Activated CD8-positive, alpha-beta memory T cell treated with anti-CD3 and anti-CD28 coated beads for 24 hours (primary cell): ENCODE data around the gene TYROBP.
"Not testable (repeated sequence)": the region's sequence is repeated elsewhere in the genome, so short reads cannot be mapped to it uniquely, and the experiment has no call there.

ENCODE experiments used
- DNase-seq: peaks from one replicate; pipeline ENCODE4 v3.0.0-alpha.2; 2020

Gene TYROBP

DNA sequence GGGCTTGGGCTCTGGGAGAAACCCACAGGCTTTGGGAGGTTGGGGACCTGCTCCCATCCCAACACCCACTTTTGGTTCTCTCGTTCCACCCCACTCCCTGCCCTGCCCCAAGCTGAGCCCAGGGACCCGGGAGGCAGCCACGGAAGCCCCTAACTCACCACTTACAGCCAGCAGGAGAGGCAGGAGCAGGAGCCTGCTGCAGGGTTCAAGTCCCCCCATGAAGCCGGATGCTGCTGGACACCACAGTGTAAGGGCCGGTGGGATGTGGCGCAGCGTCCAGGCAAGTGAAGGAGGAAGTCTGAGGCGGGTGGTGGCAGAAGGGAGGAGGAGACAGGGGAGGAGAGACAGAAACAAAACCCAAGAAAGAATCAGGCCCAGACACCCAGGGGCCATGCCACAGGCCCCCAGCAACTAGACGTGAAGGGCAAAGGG lies at the start of gene TYROBP:
Gene TYROBP, minus strand, starts transcription at position 286 of the 432 bp plus-strand sequence. Its CDS starts 67 bp downstream, at position 219.
- DNase-seq, result no peak

DNA sequence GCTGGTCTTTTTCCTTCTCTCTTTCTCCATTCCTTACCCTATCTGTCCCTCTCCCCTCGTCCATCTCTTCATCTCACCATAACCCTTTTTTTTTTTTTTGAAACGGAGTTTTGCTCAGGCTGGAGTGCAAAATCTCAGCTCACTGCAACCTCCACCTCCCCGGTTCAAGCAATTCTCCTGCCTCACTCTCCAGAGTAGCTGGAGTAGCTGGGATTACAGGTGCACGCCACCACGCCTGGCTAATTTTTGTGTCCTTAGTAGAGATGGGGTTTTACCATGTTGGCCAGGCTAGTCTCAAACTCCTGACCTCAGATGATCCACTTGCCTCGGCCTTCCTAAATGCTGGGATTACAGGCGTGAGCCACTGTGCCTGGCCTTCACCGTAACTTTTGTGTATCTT lies 49.3 kb upstream of the TYROBP start:
- DNase-seq, result not testable (repeated sequence)

DNA sequence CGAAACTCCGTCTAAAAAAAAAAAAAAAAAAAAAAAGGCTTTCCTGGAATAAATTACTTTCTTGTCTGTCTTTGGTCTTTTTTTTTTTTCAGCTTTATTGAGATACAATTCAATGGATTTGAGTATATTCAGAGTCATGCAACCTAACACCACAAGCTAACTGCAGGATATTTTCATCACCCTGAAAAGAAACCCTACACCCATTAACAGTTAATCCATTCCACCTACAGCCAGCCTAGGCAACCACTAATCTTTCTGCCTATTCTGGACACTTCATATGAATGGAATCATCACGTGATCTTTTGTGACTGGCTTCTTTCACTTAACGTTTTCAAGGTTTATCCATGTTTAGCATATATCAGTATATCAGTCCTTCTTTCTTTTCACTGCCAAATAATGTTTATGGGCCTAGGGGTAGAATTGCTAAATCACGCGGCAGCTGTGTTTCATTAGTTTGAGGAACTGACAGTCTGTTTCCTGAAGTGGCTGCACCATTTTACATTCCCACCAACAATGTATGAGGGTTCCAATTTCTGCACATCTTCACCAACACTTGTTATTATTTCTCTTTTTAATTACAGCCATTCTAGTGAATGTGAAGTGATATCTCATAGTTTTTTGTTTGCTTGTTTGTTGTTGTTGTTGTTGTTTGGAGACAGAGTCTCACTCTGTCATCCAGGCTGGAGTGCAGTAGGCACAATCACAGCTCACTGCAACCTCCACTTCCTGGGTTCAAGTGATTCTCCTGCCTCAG lies 48.0 kb upstream of the TYROBP start:
- no peak for DNase-seq

DNA sequence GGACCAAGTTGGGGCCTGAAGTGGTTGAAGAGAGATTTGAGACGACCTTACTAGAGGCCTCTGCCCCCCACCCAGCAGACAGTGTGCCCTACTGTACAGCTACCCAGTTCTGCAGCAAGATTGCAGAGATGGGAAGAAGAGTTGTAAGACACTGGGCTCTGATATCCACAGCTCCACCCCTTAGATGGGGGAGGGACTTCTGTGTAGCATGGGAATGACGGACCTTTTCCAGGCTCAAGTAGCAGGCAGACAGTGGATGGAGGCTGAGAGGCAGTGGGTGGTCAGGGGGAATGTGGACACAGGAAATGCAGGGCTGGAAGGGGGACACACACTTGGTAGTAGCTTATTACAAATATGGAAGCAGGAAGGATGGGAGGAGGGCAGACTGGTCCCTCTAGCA lies 41.0 kb upstream of the TYROBP start:
- no peak for DNase-seq

DNA sequence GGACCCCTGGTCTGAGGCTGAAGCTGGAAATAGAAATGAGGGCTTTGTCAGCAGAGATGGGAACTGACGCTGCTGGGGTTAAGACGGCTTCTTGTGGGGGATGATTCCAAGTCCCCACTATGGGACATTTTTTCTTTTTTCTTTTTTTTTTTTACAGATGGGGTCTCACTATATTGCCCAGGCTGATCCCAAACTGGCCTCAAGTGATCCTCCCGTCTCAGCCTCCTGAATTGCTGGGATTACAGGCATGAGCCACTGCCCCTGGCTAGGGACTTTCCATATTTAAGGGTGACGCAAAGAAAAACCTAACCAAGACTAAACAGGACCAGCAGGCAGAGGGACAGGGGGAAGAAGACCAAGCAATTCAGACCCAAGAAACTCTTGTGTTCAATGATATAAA lies 38.1 kb upstream of the TYROBP start:
- no peak for DNase-seq

DNA sequence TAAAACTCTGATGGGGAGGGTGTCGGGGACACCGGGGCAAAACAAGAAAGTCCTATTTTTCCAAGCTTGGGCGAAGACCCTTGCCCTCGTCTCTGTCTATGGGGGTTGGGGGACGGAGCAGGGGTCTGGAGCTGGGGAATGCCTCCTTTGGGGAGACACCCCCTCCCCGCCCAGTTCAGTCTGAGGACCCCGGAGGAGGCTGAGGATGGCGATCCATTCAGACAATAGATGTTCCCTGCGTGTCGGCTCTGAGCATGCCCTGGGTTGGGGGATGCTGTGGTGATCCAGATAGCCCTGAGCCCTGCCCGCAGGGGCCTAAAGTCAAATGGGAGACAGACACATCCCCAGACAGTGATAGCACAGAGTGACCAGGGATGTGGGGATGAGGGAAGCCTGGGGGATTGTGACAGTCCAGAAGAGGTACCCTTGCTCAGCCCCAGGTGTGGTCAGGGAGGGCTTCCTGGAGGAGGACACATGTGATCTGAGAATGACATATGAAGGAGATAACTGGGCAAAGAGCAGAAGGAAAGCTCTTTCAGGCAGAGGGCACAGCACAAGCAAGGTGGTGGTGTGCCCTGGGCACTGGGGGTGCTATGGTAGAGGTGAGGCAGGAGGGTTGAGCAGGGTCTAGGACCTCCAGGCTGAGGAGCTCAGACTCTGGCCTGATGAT lies 37.2 kb upstream of the TYROBP start:
- DNase-seq, result no peak

DNA sequence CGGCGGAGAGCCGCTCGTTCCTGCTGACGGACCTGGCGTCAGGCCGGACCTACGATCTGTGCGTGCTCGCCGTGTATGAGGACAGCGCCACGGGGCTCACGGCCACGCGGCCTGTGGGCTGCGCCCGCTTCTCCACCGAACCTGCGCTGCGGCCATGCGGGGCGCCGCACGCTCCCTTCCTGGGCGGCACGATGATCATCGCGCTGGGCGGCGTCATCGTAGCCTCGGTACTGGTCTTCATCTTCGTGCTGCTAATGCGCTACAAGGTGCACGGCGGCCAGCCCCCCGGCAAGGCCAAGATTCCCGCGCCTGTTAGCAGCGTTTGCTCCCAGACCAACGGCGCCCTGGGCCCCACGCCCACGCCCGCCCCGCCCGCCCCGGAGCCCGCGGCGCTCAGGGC lies 36.5 kb upstream of the TYROBP start:
- no peak for DNase-seq

DNA sequence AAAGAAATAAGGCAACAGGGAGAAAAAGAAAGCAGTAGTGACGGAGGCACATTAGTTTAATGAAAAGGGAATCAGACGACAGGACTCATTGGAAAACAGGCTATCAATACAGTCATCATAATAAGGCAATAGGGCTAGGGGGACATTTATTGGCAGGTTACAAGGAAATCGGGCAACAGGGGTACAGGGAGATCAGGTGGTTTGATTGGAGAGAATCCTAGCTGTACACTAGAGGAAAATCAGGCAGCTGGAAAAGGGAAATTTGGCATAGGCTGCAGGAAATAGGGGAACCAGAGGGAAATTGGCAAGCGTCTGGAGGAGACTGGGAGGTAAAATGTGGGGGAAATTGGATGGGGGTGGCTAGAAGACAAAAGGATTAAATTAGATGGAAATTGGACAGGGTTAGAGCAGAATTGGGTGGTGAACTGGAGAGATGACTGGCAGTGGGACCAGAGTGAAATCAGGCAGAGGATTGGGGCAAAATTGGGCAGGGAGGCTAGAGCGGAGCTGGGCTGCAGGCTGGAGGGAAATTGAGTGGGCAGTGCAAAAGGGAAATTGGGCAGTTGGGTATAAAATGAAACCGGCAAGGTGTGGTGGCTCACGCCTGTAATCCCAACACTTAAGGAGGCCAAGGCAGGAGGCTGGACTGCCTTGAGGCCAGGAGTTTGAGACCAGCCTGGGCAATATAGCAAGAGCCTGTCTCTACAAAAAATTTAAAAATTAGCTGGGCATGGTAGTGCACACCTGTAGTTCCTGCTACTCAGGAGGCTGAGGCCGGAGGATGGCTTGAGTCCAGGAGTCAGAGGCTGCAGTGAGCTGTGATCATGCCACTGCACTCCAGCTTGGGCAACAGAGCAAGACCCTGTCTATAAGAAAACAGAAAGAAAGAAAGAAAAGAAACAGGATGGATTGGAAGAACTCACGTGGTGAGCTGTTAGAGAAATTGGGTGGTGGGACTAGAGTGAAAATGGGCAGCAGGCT lies 35.5 kb upstream of the TYROBP start:
- no peak for DNase-seq

DNA sequence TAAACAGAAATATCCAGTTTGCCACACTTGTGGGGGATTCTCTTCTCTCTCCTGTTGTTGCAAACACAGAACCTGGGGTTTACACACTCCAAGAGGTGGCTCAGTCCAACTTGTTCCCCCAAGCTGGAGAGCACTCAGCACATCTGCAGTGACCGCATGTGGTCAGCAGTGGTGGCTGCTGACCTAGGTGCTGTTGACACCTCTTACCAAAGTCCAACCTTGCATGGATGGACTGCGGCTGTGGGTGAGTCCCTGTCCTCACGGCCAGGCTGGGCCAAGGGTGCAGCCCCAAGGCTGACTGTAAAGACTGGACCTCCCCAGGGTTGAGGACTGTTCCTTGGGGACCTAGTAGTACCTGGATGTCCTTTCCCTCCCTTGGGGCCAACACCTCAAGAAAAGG lies 34.1 kb upstream of the TYROBP start:
- no peak for DNase-seq

DNA sequence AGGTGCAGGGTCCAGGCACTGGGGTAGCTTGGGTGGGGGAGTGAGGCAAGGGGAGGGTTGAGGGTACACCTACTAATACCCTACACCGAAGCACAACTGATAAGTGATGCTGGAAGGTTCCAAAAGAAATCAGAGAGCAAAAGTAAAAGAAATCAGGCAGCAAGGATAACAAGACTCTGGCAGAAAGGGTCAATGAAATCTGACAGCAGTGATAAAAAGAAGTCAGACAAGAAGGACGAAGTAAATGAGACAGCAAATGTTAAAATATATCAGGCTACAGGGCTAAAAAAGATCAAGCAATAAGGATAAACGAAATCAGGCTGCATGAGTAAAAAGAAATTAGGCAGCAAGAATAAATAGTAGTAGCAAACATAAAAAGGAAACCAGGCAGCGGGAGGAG lies 32.7 kb upstream of the TYROBP start:
- DNase-seq, result no peak

DNA sequence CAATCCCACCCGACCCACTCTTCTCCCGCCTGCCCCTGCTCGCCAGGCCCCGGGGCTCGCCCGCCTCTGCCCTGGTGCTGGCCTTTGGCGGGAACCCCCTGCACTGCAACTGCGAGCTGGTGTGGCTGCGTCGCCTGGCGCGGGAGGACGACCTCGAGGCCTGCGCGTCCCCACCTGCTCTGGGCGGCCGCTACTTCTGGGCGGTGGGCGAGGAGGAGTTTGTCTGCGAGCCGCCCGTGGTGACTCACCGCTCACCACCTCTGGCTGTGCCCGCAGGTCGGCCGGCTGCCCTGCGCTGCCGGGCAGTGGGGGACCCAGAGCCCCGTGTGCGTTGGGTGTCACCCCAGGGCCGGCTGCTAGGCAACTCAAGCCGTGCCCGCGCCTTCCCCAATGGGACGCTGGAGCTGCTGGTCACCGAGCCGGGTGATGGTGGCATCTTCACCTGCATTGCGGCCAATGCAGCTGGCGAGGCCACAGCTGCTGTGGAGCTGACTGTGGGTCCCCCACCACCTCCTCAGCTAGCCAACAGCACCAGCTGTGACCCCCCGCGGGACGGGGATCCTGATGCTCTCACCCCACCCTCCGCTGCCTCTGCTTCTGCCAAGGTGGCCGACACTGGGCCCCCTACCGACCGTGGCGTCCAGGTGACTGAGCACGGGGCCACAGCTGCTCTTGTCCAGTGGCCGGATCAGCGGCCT lies 32.1 kb upstream of the TYROBP start:
- no peak for DNase-seq

DNA sequence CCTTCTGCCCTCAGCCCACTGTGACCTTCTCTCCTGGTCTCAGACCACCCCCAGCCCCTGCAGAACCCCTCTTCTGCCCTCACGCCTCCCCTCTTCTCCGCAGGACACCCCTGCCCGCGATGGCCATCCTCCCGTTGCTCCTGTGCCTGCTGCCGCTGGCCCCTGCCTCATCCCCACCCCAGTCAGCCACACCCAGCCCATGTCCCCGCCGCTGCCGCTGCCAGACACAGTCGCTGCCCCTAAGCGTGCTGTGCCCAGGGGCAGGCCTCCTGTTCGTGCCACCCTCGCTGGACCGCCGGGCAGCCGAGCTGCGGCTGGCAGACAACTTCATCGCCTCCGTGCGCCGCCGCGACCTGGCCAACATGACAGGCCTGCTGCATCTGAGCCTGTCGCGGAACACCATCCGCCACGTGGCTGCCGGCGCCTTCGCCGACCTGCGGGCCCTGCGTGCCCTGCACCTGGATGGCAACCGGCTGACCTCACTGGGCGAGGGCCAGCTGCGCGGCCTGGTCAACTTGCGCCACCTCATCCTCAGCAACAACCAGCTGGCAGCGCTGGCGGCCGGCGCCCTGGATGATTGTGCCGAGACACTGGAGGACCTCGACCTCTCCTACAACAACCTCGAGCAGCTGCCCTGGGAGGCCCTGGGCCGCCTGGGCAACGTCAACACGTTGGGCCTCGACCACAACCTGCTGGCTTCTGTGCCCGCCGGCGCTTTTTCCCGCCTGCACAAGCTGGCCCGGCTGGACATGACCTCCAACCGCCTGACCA lies 31.4 kb upstream of the TYROBP start:
- DNase-seq, result no peak

DNA sequence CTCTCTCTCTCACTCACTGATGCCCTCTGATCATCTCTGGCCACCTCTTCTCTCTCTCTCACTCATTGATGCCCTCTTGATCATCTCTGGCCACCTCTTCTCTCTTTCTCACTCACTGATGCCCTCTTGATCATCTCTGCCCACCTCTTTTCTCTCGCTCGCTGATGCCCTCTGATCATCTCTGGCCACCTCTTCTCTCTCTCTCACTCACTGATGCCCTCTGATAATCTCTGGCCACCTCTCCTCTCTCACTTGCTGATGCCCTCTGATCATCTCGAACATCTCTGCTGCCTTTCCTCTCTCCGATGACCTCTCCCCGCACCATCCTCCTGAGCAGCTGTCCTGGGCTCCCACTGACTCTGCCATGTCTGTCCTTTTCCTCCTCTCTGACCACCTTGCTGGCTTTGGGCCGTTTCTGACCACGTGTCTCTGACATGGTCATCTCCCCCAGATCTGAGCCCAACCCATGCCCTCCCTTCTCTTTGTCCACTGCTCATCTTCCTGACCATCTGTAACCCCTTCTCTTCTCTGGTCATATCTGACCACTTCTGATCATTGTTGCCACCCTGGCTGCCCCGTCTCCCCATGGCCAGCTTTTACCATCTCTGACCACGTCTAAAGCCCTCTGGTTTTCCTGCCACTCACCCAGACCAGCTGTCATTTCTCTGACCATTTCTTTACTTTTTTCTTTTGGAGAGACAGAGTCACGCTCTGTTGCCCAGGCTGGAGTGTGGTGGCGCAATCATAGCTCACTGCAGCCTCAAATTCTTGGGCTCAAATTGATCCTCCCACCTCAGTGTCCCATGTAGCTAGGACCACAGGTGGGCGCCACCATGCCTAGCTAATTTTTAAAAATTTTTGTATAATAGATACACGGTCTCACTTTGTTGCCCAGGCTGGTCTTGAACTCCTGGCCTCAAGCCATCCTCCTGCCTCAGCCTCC lies 30.5 kb upstream of the TYROBP start:
- no peak for DNase-seq

DNA sequence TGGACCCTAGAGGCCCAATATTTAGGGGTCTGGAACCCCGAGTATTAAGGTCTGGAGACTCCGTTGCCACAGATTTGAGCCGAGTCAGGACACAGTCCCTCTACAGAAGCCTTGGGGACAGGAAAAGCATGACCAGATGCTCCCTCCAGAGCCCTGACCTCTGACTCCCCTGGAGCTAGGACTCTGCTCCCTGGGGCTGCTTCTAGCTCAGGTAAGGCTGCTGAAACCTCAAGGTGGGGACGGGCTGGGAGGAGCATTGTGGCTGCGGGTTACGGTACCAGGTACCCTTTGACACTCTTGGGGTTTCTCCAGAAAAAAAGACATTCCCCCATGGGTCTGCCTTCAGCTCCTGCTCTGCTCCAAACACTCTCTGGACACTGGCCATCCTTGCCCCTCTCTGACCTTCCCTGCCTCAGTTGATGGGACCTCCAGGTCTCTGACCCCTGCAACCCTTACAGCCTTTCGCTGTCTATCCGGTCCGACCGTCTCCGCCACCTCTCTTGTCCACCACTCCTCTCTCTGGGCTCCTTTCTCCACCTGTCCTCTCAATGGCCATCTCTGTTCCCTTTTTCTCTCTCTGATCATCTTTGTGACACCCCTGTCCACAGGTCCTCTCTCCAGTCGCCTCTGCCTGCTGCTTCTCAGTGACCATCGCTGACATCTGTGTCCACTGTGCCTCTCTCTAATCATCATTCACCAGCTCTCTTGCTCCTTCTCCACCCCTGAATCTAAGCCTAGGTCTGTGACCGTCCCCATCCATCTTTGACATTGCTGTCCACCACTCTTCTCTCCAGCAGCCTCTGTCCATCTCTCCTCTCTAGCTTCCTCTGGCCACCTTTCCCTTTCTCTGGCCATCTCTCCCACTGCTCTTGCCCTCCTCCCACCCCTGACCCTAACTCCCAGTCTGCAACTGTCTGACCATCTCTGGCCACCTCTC lies 29.5 kb upstream of the TYROBP start:
- DNase-seq, result no peak

DNA sequence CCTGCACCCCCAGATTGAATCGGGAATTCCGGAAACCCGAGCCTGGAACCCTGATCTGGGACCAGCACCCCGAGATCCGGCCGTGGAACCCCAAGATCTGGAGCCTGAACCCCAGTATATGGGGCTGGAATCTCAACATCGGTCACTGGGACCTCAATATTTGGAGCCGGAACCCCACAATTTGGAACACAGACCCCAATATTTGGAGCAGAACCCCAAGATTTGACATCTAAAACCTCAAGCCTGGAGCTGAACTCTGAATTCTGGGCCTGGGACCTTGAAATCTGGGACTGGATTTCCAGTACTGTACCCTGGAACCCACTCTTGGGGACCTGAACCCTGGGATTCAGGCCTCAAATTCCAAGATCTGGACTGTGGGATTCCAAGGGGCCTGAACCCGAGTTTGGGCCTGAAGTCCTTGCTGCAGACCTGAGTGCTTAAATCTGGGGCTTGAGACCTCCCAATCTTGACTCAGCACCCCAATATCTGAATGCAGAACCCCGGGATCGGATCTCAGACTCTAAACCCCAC lies 28.7 kb upstream of the TYROBP start:
- no peak for DNase-seq

DNA sequence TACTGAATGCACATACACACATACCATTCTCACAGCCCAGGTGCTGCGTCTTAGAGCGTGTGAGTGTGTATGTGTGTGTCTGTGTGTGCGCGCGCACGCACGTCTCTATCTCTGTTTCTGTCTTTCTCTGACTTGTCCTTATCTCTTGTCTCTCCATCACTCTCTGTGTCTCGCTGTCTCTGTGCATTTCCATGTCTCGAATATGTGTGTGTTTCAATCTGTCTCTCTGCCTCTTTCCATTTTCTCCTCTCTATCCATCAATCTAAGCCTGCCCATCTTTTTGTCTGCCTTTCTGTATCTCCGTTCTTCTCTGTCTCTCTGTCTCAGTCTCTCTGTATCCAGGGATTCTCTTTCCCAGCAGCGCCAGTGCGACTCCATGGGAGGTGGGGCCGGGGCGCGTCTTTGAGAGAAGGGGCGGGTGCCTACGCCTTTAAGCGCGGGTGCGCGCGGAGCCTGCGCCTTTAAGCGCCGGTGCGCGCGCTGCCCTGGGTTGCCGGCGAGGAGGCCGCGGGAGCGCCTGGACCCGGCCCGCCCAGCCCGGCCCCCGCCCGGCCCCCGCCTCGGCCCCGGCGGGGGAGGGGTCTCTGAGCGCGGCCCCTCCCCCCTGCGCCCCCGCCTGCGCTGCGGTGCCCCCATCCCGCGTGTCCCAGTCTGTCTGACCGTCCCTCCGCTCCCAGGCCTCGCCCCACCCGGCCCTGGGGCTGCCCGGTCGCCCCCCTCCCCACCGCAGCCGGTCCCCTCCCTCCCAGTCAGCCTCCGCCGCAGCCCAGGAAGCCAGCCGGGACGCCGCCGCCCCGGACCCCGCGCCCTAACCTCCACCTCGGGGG lies 28.0 kb upstream of the TYROBP start, which contains the start of gene LRFN3:
Gene LRFN3, plus strand, starts transcription at position 464 of the 827 bp plus-strand sequence. CDS start 3,052 bp downstream, outside the sequence.
- peak; percentile 81 for DNase-seq

DNA sequence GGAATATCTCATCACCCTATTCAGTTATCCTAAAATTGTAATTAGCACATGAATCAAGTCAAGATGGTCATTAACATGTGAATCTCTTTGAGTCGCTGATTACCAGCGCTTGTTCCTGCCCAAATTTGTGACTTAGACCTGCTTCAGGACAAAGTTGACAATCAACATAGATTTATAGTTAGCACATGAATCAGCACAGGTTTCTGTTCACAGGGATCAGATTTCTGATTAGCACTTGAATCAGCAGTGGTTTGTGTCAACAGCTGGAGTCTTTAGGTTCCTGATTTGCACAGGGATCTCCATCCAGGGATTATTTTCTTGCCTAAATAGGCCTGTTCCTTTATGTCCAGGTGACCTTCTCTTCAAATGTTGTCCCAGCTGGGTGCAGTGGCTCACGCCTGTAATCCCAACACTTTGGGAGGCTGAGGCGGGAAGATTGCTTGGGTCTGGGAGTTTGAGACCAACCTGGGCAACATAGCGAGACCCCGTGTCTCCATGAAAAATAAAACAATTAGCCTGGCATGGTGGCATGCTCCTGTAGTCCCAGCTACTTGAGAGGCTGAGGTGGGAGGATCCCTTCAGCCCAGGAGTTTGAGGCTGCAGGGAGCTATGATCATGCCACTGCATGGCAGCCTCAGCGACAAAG lies 24.3 kb upstream of the TYROBP start:
- no peak for DNase-seq

DNA sequence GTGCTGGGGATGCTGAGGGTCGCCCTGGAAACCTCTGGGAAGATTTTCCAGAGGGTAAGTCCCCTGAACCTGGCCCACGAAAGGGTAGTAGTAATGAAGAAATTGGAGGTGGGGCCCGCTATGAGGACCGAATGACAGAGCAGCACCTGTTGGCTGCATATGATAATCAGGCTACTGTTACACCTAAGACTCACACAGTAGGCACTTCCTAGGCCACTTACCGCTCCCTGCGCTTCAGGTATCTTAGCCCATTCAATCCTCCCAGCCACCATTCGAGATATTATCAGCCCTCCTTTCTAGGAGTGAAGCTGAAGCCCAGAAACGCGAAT lies 23.7 kb upstream of the TYROBP start:
- no peak for DNase-seq
